GM23338 (cell line): Measurements from ENCODE around the gene GGTLC2.
"Not testable (repeated sequence)": the region's sequence is repeated elsewhere in the genome, so short reads cannot be mapped to it uniquely, and the experiment has no call there.

Experiments used
- EZH2 ChIP-seq: fragments of 200-600 bp; sonication (generic); IDR thresholded peaks from one replicate; pipeline ENCODE4 v1.8.0; 2017; ENCODE audit warnings: antibody characterized with exemption, mild to moderate bottlenecking, low read depth; ENCODE audit not compliant: unreplicated experiment
- NANOG ChIP-seq: IDR thresholded peaks from 2 replicates; pipeline ENCODE4 v1.6.1; 2016; ENCODE audit warnings: antibody characterized with exemption, borderline replicate concordance
- POLR2AphosphoS5 ChIP-seq: IDR thresholded peaks from 2 replicates; pipeline ENCODE4 v1.6.1; 2016; ENCODE audit warnings: antibody characterized with exemption, low read depth
- REST ChIP-seq: IDR thresholded peaks from one replicate; pipeline ENCODE4 v1.6.1; 2018; ENCODE audit warnings: antibody characterized with exemption; ENCODE audit not compliant: unreplicated experiment
- TF ChIP-seq, protein P1 (sequence below), 2 experiments: fragments of 200-600 bp in 1 of 2; sonication (generic) in 1 of 2; conservative IDR thresholded peaks; 2 replicates each; pipeline versions ENCODE4 v1.5.1 to v1.6.1; 2016 to 2017; ENCODE audit warnings: antibody characterized with exemption in 2 of 2, low read depth in 2 of 2, mild to moderate bottlenecking in 2 of 2, moderate library complexity in 1 of 2

DNA sequence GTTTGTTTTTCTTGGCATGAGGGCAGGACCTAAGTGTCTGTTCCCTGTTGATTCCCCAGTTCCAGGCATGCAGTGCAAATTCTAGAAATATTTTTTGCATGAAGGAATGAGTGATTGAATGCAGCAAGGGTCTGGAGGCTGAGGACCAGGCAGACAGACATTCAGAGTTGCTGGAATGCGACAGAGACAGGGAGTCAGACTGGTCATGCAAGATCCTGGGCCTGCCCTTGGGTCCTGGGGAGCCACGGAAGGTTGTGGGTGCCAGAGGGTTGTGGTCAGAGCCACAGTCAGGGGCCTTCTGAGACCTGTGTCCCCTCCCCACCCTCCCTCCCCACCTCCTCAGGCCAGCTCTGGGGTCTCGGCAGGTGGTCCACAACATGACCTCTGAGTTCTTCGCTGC lies 1.6 kb downstream of the GGTLC2 start:
- TF ChIP-seq, protein P1, sequence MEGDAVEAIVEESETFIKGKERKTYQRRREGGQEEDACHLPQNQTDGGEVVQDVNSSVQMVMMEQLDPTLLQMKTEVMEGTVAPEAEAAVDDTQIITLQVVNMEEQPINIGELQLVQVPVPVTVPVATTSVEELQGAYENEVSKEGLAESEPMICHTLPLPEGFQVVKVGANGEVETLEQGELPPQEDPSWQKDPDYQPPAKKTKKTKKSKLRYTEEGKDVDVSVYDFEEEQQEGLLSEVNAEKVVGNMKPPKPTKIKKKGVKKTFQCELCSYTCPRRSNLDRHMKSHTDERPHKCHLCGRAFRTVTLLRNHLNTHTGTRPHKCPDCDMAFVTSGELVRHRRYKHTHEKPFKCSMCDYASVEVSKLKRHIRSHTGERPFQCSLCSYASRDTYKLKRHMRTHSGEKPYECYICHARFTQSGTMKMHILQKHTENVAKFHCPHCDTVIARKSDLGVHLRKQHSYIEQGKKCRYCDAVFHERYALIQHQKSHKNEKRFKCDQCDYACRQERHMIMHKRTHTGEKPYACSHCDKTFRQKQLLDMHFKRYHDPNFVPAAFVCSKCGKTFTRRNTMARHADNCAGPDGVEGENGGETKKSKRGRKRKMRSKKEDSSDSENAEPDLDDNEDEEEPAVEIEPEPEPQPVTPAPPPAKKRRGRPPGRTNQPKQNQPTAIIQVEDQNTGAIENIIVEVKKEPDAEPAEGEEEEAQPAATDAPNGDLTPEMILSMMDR (conservative IDR thresholded peaks at IDR 0.05; ENCODE audit: low read depth in 2 of 2): not testable (repeated sequence)
- not testable (repeated sequence) for TF ChIP-seq REST, EZH2, POLR2AphosphoS5, NANOG
